GM23338 (cell line): ENCODE measurements around the gene MALRD1. TPM values are rescaled to one million over a fixed set of nuclear protein-coding genes. Genes with fewer than 3 reads are reported as not detected.

ENCODE experiments used
- ATAC-seq: fragments of 200-7000 bp; cut with Tn5 transposase; 3 replicates; pipeline ENCODE4 v1.9.1; 2020
- DNase-seq: peaks from one replicate; pipeline ENCODE4 v3.0.0-alpha.2; 2015; ENCODE audit warnings: low spot score
- H2AFZ ChIP-seq: fragments of 200-600 bp; sonication (generic); 2 replicates; pipeline ENCODE4 v1.8.0; 2016; ENCODE audit warnings: antibody characterized with exemption, mild to moderate bottlenecking, moderate library complexity
- H3F3A ChIP-seq: fragments of 200-600 bp; sonication (generic); replicated peaks from 2 replicates; pipeline ENCODE4 v1.8.0; 2017; ENCODE audit warnings: antibody characterized with exemption, mixed run types, low read depth
- H3K27ac ChIP-seq: fragments of 200-600 bp; sonication (generic); 2 replicates; pipeline ENCODE4 v1.6.1; 2016; ENCODE audit warnings: low read depth
- H3K27me3 ChIP-seq: fragments of 200-600 bp; sonication (generic); 2 replicates; pipeline ENCODE4 v1.8.0; 2016; ENCODE audit warnings: mild to moderate bottlenecking, mixed run types, moderate library complexity; ENCODE audit not compliant: insufficient read depth
- H3K36me3 ChIP-seq: fragments of 200-600 bp; sonication (generic); 2 replicates; pipeline ENCODE4 v1.8.0; 2016; ENCODE audit warnings: mild to moderate bottlenecking; ENCODE audit not compliant: insufficient read depth
- H3K4me1 ChIP-seq: fragments of 200-600 bp; sonication (generic); 2 replicates; pipeline ENCODE4 v1.8.0; 2016; ENCODE audit warnings: mild to moderate bottlenecking, moderate library complexity; ENCODE audit not compliant: insufficient read depth
- H3K4me2 ChIP-seq: fragments of 200-600 bp; sonication (generic); 2 replicates; pipeline ENCODE4 v1.7.1; 2017; ENCODE audit warnings: mixed run types
- H3K4me3 ChIP-seq: fragments of 200-600 bp; sonication (generic); 2 replicates; pipeline ENCODE4 v1.6.1; 2016; ENCODE audit warnings: mixed run types
- H3K79me2 ChIP-seq: fragments of 200-600 bp; sonication (generic); replicated peaks from 2 replicates; pipeline ENCODE4 v1.8.0; 2017; ENCODE audit warnings: mild to moderate bottlenecking; ENCODE audit not compliant: insufficient read depth
- H3K9me2 ChIP-seq: fragments of 200-600 bp; sonication (generic); 2 replicates; pipeline ENCODE4 v1.8.0; 2017; ENCODE audit not compliant: insufficient read depth
- H4K20me1 ChIP-seq: fragments of 200-600 bp; sonication (generic); replicated peaks from 2 replicates; pipeline ENCODE4 v1.8.0; 2017; ENCODE audit warnings: mild to moderate bottlenecking; ENCODE audit not compliant: insufficient read depth
- H3K27ac Mint-ChIP-seq: 2 replicates; pipeline ENCODE4 v1.8.0; 2020; ENCODE audit warnings: inconsistent platforms, mild to moderate bottlenecking, moderate library complexity, mixed read lengths
- H3K27me3 Mint-ChIP-seq: 3 replicates; pipeline ENCODE4 v1.8.0; 2022; ENCODE audit warnings: low read depth, mild to moderate bottlenecking, moderate library complexity, mixed read lengths, inconsistent platforms; ENCODE audit not compliant: insufficient read depth, poor library complexity
- H3K36me3 Mint-ChIP-seq: 3 replicates; pipeline ENCODE4 v1.8.0; 2021; ENCODE audit warnings: low read depth, mild to moderate bottlenecking, inconsistent platforms, moderate library complexity, mixed read lengths
- H3K4me1 Mint-ChIP-seq: 3 replicates; pipeline ENCODE4 v1.8.0; 2020; ENCODE audit warnings: mild to moderate bottlenecking, inconsistent platforms, mixed read lengths
- H3K4me3 Mint-ChIP-seq: 3 replicates; pipeline ENCODE4 v1.8.0; 2021; ENCODE audit warnings: moderate library complexity, mild to moderate bottlenecking, inconsistent platforms, mixed read lengths
- H3K9me3 Mint-ChIP-seq: 3 replicates; pipeline ENCODE4 v1.8.0; 2020; ENCODE audit warnings: moderate library complexity, mild to moderate bottlenecking, inconsistent platforms, mixed read lengths
- CREB1 ChIP-seq: fragments of 250-450 bp; sonication (Bioruptor Pico); IDR thresholded peaks from 2 replicates; pipeline ENCODE4 v1.5.0; 2020; ENCODE audit warnings: low read depth, mild to moderate bottlenecking, moderate library complexity
- CTCF ChIP-seq, 2 experiments: fragments of 200-600 bp in 1 of 2; sonication (generic) in 1 of 2; conservative IDR thresholded peaks; 2 replicates each; pipeline versions ENCODE4 v1.5.1 to v1.6.1; 2016 to 2017; ENCODE audit warnings: antibody characterized with exemption in 2 of 2, low read depth in 2 of 2, mild to moderate bottlenecking in 2 of 2, moderate library complexity in 1 of 2
- ETS1 ChIP-seq: IDR thresholded peaks from 2 replicates; pipeline ENCODE4 v1.6.1; 2016; ENCODE audit warnings: antibody characterized with exemption
- EZH2 ChIP-seq: fragments of 200-600 bp; sonication (generic); IDR thresholded peaks from one replicate; pipeline ENCODE4 v1.8.0; 2017; ENCODE audit warnings: antibody characterized with exemption, mild to moderate bottlenecking, low read depth; ENCODE audit not compliant: unreplicated experiment
- EZH2phosphoT487 ChIP-seq: fragments of 200-600 bp; sonication (generic); IDR thresholded peaks from one replicate; pipeline ENCODE4 v1.8.1; 2018; ENCODE audit warnings: antibody characterized with exemption; ENCODE audit not compliant: unreplicated experiment
- JUNB ChIP-seq: IDR thresholded peaks from one replicate; pipeline ENCODE4 v1.6.1; 2016; ENCODE audit warnings: antibody characterized with exemption; ENCODE audit not compliant: unreplicated experiment
- NANOG ChIP-seq: IDR thresholded peaks from 2 replicates; pipeline ENCODE4 v1.6.1; 2016; ENCODE audit warnings: antibody characterized with exemption, borderline replicate concordance
- POLR2AphosphoS5 ChIP-seq: IDR thresholded peaks from 2 replicates; pipeline ENCODE4 v1.6.1; 2016; ENCODE audit warnings: antibody characterized with exemption, low read depth
- REST ChIP-seq: IDR thresholded peaks from one replicate; pipeline ENCODE4 v1.6.1; 2018; ENCODE audit warnings: antibody characterized with exemption; ENCODE audit not compliant: unreplicated experiment
- STAT1 ChIP-seq: IDR thresholded peaks from one replicate; pipeline ENCODE4 v1.6.1; 2016; ENCODE audit warnings: antibody characterized with exemption; ENCODE audit not compliant: unreplicated experiment
- ZNF114 ChIP-seq: fragments of 250-450 bp; sonication (Bioruptor Pico); IDR thresholded peaks from 2 replicates; pipeline ENCODE4 v1.5.0; 2020; ENCODE audit warnings: mild to moderate bottlenecking, moderate library complexity
- ZNF331 ChIP-seq: fragments of 250-450 bp; sonication (Bioruptor Pico); IDR thresholded peaks from 2 replicates; pipeline ENCODE4 v1.5.0; 2020; ENCODE audit warnings: low read depth, mild to moderate bottlenecking, moderate library complexity
- polyA plus RNA-seq: library from polyadenylated mRNA; unstranded; fragments of >200 nt; fragmentation: Nextera tagmentation; extraction: Ambion mirVana; gene quantifications from 2 replicates; pipeline ENCODE4 v1.2.1, GENCODE V29; 2016
- total RNA-seq: library from RNA; depleted of rRNA; stranded (reverse); fragments of >200 nt; shearing (Covaris generic); gene quantifications from 2 replicates; pipeline ENCODE4 v1.2.3, GENCODE V29; 2014
- TF ChIP-seq, protein P1 (sequence below): fragments of 250-450 bp; sonication (Bioruptor Pico); IDR thresholded peaks from 2 replicates; pipeline ENCODE4 v1.5.0; 2020; ENCODE audit warnings: mild to moderate bottlenecking, moderate library complexity

MALRD1 gene
- total and polyA plus RNA-seq, 2 experiments from 2014 or later, result 0.42 to 1.9 TPM

DNA sequence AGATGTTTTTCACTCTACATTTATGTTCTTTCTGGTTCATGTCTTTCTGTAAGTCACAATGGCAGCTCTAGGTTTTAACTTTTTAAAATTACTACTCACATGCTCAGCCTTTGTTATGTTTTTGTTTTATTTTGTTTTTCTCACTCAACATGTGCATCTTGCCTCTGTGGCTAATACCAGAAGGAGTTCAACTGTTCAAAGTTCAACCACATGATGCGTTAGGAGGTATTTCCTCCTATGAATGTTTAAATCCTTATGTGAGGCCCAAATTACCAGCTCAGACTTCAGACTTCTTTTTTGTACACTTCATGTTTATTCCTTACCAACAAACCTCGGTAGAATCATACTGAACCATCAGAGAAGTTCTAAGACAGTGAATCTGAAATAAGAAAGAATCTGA lies 151.6 kb downstream of the MALRD1 start:
- Histone ChIP-seq H3K4me3 (no peak overlapping the region), H3K27me3 (no peaks in the 10 kb centered on the region), H2AFZ (no peak overlapping the region), H3K27ac (no peak overlapping the region), H3K4me1 (no peaks in the 10 kb centered on the region), H3K9me2 (peaks cover 7% of the 10 kb centered on the region; the same call in 1 of the 2 replicates), H3F3A (no peaks in the 10 kb centered on the region), H4K20me1 (no peaks in the 10 kb centered on the region), H3K36me3 (no peaks in the 10 kb centered on the region), H3K4me2 (no peak overlapping the region), H3K79me2 (no peaks in the 10 kb centered on the region)
- DNase-seq (no peak), ATAC-seq (no peak)
- H3K4me3 Mint-ChIP-seq, result no peak overlapping the region
- H3K4me1 Mint-ChIP-seq, result no peaks in the 10 kb centered on the region
- H3K27me3 Mint-ChIP-seq, result no peaks in the 10 kb centered on the region
- no peak overlapping the region for H3K27ac Mint-ChIP-seq
- no peaks in the 10 kb centered on the region for H3K9me3 Mint-ChIP-seq
- no peak for TF ChIP-seq ZNF114 (CRISPR knock-in tag)
- no peak for TF ChIP-seq ETS1
- TF ChIP-seq STAT1, result no peak
- no peak for TF ChIP-seq REST
- no peak for TF ChIP-seq CREB1 (CRISPR knock-in tag)
- TF ChIP-seq, protein P1, sequence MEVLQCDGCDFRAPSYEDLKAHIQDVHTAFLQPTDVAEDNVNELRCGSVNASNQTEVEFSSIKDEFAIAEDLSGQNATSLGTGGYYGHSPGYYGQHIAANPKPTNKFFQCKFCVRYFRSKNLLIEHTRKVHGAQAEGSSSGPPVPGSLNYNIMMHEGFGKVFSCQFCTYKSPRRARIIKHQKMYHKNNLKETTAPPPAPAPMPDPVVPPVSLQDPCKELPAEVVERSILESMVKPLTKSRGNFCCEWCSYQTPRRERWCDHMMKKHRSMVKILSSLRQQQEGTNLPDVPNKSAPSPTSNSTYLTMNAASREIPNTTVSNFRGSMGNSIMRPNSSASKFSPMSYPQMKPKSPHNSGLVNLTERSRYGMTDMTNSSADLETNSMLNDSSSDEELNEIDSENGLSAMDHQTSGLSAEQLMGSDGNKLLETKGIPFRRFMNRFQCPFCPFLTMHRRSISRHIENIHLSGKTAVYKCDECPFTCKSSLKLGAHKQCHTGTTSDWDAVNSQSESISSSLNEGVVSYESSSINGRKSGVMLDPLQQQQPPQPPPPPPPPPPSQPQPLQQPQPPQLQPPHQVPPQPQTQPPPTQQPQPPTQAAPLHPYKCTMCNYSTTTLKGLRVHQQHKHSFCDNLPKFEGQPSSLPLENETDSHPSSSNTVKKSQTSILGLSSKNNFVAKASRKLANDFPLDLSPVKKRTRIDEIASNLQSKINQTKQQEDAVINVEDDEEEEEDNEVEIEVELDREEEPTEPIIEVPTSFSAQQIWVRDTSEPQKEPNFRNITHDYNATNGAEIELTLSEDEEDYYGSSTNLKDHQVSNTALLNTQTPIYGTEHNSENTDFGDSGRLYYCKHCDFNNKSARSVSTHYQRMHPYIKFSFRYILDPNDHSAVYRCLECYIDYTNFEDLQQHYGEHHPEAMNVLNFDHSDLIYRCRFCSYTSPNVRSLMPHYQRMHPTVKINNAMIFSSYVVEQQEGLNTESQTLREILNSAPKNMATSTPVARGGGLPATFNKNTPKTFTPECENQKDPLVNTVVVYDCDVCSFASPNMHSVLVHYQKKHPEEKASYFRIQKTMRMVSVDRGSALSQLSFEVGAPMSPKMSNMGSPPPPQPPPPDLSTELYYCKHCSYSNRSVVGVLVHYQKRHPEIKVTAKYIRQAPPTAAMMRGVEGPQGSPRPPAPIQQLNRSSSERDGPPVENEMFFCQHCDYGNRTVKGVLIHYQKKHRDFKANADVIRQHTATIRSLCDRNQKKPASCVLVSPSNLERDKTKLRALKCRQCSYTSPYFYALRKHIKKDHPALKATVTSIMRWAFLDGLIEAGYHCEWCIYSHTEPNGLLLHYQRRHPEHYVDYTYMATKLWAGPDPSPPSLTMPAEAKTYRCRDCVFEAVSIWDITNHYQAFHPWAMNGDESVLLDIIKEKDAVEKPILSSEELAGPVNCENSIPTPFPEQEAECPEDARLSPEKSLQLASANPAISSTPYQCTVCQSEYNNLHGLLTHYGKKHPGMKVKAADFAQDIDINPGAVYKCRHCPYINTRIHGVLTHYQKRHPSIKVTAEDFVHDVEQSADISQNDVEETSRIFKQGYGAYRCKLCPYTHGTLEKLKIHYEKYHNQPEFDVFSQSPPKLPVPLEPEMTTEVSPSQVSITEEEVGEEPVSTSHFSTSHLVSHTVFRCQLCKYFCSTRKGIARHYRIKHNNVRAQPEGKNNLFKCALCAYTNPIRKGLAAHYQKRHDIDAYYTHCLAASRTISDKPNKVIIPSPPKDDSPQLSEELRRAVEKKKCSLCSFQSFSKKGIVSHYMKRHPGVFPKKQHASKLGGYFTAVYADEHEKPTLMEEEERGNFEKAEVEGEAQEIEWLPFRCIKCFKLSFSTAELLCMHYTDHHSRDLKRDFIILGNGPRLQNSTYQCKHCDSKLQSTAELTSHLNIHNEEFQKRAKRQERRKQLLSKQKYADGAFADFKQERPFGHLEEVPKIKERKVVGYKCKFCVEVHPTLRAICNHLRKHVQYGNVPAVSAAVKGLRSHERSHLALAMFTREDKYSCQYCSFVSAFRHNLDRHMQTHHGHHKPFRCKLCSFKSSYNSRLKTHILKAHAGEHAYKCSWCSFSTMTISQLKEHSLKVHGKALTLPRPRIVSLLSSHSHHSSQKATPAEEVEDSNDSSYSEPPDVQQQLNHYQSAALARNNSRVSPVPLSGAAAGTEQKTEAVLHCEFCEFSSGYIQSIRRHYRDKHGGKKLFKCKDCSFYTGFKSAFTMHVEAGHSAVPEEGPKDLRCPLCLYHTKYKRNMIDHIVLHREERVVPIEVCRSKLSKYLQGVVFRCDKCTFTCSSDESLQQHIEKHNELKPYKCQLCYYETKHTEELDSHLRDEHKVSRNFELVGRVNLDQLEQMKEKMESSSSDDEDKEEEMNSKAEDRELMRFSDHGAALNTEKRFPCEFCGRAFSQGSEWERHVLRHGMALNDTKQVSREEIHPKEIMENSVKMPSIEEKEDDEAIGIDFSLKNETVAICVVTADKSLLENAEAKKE, result no peak
- TF ChIP-seq ZNF331, result no peak
- no peak for TF ChIP-seq JUNB
- no peak for TF ChIP-seq CTCF (conservative IDR thresholded peaks at IDR 0.05; ENCODE audit: low read depth in 2 of 2)
- TF ChIP-seq EZH2, result no peak
- no peak for TF ChIP-seq NANOG
- TF ChIP-seq EZH2phosphoT487, result no peak
- no peak for TF ChIP-seq POLR2AphosphoS5
- H3K36me3 Mint-ChIP-seq, result no peaks in the 10 kb centered on the region
